ENCODE data around the gene KRTAP5-2.

The KRTAP5-2 gene

DNA sequence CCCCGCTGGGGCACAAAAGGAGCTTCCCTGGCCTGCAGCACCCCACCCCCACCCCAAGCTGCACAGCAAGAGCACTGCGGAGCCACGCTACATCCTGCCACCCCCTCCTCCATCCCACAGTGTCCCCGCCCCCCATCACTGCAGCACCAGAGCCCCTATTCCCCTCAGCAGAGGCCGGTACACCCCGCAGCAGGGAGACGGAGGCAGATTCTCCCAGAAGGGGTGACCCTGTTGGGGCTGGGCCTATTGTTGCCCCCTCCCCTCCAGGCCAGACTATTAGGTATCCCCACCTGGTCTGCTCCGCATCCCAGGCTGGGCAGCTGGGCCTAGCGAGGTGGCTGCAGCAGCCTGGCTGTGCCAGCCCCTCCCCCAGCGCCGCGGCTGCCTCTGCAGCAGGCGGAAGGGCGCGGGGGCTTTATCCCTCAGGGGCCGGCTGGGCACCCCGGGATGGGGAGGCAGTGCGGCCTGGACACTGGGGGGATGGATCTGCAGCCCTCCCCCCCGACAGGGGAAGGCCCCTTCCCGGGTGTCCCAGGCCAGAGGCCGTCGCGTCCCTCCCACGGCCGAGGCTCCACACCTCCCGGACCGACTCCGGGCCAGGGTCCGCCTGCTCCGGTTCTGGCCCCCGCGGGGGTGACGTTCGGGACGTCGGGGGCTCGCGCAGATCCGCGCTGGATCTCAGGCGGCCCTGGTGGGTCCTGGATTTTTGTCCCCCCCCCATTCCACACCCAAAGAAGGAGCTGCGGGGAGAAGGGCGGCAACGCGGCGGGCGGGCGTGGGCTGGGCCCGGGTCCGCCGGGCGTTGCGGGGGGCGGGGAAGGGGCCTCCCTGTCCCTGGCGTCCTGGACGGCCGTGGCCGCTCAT is 27.0 kb downstream of the KRTAP5-2 start:
- H3K9me3 Mint-ChIP-seq: no peaks in the 10 kb centered on the region
- H3K27ac Mint-ChIP-seq: no peak overlapping the region
- no peaks in the 10 kb centered on the region for H3K36me3 Mint-ChIP-seq (ENCODE audit: low read depth)
- DNase-seq: peak; percentile 49
- peaks cover 10% of the 10 kb centered on the region for H3K27me3 Mint-ChIP-seq
- peaks cover 20% of the 10 kb centered on the region for H3K4me1 Mint-ChIP-seq (ENCODE audit: low read depth)
- peak overlapping the region; percentile 63 for H3K4me3 Mint-ChIP-seq

DNA sequence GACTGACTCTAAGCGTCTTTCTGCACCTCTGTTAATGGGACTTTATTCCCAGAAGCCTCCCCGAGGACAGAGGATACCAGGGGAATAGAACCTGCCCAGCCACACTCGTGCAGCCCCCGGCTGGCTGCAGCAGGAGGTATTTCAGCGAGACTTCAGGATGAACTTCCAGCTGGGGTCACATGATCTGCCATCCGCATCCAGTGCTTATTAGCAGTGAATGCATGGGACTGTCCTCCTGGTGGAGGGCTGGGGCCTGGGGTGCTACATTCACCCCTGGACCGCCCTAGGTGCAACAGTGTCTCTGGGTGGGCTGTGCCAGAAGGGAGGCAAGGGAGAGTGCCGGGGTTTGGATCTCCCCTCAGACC is 27.6 kb downstream of the KRTAP5-2 start:
- Mint-ChIP-seq H3K27ac (no peak overlapping the region), H3K36me3 (ENCODE audit: low read depth) (no peaks in the 10 kb centered on the region), H3K4me3 (peak overlapping the region; percentile 63), H3K4me1 (ENCODE audit: low read depth) (peaks cover 20% of the 10 kb centered on the region), H3K27me3 (peaks cover 9% of the 10 kb centered on the region), H3K9me3 (no peaks in the 10 kb centered on the region)
- DNase-seq: no peak

DNA sequence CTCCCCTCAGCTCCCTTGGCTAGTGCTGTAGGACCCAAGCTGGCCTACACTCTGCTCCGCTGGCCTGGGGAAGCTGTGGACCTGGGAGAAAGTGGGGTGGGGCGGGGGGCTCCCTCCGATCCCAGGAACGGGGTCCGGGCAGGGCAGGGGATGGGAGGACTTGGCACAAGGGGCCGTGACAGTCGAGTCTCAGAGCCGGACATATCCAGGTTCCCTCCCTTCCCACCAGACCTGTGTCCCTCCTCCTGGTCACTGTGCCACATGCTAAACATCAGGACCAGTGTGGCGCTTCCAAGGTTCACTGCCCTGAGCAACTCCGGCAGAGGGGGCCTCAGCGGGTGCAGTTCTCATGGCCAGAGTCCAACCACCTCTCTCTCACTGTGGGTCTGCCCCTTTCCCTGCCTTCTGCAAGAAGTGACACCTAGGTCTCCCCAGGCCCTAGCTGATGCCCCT is 28.1 kb downstream of the KRTAP5-2 start:
- no peak overlapping the region for H3K27ac Mint-ChIP-seq

DNA sequence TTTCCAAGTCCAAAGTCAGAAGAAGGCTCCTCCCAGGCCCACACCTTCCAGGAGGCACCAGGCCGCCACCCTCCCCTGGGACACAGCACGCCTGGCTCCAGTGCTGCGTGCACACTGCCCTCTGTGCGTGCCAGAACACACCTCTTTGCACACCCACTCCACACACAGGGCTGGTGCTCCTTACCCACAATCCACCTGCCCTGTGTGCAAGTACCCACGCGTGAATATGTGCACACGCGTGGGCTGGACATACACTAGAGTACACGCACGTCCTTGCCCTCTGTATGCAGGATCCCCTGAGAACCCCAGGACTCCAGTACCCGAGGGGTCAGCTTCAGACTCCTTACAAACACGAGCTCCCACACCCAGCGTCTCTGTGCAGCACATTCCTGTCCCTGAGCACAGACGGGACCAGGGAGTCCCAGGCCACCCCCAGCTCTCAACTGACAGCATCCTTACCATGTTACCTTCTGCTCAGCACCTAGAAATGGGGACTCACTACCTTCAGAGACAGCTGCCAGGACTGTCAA is 28.8 kb downstream of the KRTAP5-2 start:
- peaks cover 6% of the 10 kb centered on the region for H3K27me3 Mint-ChIP-seq
- H3K4me3 Mint-ChIP-seq: no peak overlapping the region
- no peak overlapping the region for H3K27ac Mint-ChIP-seq
- no peaks in the 10 kb centered on the region for H3K36me3 Mint-ChIP-seq (ENCODE audit: low read depth)
- DNase-seq: no peak
- H3K9me3 Mint-ChIP-seq: no peaks in the 10 kb centered on the region
- peaks cover 20% of the 10 kb centered on the region for H3K4me1 Mint-ChIP-seq (ENCODE audit: low read depth)

More for the DNA sequence above, 28.1 kb downstream of the KRTAP5-2 start:
- no peak overlapping the region for H3K4me3 Mint-ChIP-seq
- H3K36me3 Mint-ChIP-seq (ENCODE audit: low read depth): no peaks in the 10 kb centered on the region
- H3K9me3 Mint-ChIP-seq: no peaks in the 10 kb centered on the region
- peaks cover 6% of the 10 kb centered on the region for H3K27me3 Mint-ChIP-seq
- H3K4me1 Mint-ChIP-seq (ENCODE audit: low read depth): peaks cover 20% of the 10 kb centered on the region
- DNase-seq: peak; percentile 30

DNA sequence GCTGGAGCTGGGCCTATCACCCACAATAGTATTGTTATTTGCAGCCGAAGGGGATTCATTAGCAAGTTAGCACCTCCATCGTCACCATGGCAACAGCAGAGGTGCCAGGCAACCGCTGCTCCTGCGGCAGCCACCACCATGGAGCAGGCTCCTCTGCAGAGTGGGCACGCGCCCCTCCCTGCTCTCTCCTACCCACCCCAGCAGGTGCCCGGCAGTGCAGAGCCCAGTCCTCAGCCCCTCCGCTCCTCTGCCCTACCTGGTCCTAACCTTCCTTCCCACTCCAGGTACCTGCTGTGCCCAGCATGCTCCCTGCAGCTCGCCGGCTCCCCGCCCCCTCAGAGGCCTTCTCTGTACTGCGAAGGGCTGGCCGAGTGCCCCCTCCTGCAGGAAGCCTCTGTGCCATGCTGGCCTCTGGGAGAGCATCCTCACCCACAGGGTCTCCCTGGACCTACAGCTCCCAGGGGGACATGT is 29.6 kb downstream of the KRTAP5-2 start:
- H3K27me3 Mint-ChIP-seq: peaks cover 2% of the 10 kb centered on the region
- H3K4me1 Mint-ChIP-seq (ENCODE audit: low read depth): peaks cover 16% of the 10 kb centered on the region
- DNase-seq: peak; percentile 33
- H3K4me3 Mint-ChIP-seq: no peak overlapping the region
- H3K27ac Mint-ChIP-seq: peak overlapping the region; percentile 29
- H3K36me3 Mint-ChIP-seq (ENCODE audit: low read depth): no peaks in the 10 kb centered on the region
- H3K9me3 Mint-ChIP-seq: no peaks in the 10 kb centered on the region

DNA sequence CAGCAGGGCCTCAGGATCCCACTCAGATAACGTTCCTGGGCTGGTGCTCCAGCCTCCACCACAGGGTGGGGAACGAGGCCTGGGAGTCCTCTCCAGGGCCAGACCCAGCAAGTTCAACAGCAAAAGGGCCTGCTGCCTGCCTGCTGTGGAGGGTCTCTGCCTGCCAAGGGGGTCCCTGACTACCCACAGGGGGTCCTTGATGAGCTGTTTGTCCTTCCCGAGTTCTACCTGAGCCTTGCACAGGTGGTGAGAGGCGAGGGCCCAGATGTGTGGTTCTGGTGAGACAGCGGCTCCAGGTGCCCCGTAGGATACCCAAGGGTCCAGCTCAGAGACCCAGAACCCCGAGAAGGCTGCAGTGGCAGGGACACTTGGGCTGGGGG is 30.4 kb downstream of the KRTAP5-2 start:
- Mint-ChIP-seq H3K4me3 (no peak overlapping the region), H3K27me3 (no peaks in the 10 kb centered on the region), H3K36me3 (ENCODE audit: low read depth) (no peaks in the 10 kb centered on the region), H3K4me1 (ENCODE audit: low read depth) (peaks cover 13% of the 10 kb centered on the region), H3K27ac (no peak overlapping the region), H3K9me3 (no peaks in the 10 kb centered on the region)
- no peak for DNase-seq

DNA sequence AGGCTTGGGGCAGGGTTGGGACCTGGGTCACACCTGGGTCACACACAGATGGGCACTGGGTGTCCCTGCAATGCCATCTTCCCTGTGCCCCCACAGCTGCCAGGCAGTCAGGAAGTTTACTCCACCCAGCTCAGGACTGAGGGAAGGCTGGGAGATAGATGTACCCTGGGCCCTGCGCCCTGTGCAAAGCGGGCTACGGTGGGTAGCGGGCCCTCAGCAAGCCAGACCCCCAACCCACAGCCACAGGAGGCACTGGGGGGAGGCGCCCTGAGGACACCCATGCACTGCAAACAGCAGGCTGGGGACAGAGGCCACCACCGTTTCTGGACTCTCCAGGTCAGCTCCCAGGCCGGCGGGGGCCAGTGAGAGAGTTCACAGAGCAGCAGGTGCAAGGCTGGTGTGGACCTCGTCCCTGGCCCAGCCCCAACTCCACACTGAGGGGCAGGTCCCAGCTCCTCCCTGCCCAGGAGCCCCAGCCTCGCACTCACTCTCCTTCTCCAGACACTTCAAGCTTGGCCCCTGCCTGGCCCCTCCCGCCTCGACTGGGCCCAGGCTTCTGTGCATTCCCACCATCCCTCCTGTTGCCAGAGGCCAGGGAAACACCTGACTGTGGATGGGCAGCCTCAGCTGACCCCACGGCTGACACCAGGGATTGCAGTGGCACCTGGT is 30.9 kb downstream of the KRTAP5-2 start:
- Mint-ChIP-seq H3K27me3 (no peaks in the 10 kb centered on the region), H3K4me1 (ENCODE audit: low read depth) (peaks cover 13% of the 10 kb centered on the region), H3K4me3 (no peak overlapping the region), H3K27ac (no peak overlapping the region), H3K36me3 (ENCODE audit: low read depth) (peaks cover 4% of the 10 kb centered on the region), H3K9me3 (no peaks in the 10 kb centered on the region)
- no peak for DNase-seq

DNA sequence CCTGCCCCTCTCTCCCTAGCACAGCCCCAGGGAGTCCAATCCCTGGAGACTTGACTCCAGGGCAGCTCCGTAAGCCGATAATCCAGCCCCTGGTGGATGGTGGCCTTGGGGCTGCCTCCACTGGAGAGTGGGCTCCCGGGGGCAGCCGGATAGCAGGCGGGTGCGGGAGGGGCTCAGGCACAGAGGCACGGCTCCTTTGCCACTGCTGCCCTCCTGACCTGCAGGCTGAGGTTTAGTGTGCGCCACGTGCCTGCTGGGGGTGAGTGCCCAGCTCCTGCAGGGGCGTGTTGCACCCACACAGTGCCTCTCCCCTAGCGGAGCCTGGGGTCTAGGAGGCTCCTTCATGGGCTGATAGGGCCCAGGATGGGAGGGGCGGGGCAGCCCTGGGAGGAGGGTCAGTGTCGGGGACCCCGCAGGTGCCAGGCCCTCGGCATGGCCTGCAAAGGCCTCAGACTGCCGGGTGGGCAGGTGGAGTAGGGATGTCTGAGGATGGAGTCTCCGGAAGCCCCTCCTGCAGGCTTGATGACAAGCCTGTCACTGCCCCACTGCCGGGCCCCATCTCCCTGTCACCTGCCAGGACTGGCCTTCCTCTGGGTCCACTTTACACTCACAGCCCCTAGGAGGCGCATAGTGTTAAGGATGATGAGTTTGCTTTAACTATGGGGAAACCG is 31.6 kb downstream of the KRTAP5-2 start:
- no peak overlapping the region for H3K27ac Mint-ChIP-seq
- H3K9me3 Mint-ChIP-seq: no peaks in the 10 kb centered on the region
- peaks cover 13% of the 10 kb centered on the region for H3K4me1 Mint-ChIP-seq (ENCODE audit: low read depth)
- peaks cover 6% of the 10 kb centered on the region for H3K36me3 Mint-ChIP-seq (ENCODE audit: low read depth)
- no peak for DNase-seq
- no peaks in the 10 kb centered on the region for H3K27me3 Mint-ChIP-seq
- H3K4me3 Mint-ChIP-seq: no peak overlapping the region

DNA sequence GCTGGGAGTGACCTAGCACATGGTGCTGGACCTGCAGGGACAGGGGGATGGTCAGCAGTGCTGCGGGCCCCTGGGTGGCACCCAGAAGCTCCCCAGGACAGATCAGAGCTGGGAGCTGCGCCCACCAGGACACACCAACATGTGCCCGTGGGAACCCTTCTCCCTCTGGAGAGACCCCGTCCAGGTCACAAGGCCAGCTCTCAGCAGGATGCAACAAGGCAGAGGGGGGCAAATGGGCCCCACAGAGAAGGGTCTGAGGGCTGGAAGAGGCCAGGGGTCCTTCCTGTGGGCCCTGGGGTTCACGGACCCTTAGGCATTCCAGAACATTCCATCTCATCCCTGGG is 32.2 kb downstream of the KRTAP5-2 start:
- Mint-ChIP-seq H3K36me3 (ENCODE audit: low read depth) (peaks cover 6% of the 10 kb centered on the region), H3K27ac (no peak overlapping the region), H3K4me1 (ENCODE audit: low read depth) (peaks cover 13% of the 10 kb centered on the region), H3K27me3 (no peaks in the 10 kb centered on the region), H3K9me3 (no peaks in the 10 kb centered on the region), H3K4me3 (no peak overlapping the region)
- DNase-seq: no peak

DNA sequence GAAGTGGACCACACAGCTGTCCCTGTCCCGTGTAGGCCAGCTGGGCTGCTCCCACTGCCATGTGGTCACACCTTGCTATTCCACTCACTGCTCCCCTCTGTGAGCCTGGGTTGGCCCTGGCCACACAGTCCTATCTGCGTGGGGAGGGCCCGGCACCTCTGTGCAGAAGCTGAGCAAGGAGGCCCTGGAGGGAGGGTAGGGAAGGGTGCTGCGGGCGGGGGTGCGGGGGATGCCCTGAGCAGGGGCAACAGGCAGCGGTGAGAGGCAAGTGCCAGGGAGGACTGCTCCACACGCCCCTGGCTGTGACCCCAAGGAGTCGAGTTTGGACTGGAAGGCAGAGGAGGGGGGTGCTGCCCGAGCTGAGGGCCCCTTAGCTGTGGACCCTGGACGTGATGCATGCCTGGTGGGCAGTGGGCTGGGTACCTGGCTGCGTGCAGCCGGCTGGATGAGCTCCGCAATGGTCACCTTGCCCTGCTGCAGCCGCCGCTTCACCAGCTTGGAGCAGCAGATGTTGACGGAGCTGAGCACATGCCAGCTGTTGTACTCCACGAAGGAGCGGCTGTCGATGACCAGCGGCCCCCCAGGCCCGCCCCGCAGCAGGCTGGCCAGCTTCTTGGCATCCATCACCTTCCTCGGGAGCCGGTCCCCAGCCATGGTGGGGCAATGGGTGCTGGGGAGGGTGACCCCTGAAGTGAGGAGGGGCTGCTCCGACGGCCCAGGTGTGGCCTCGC is 32.8 kb downstream of the KRTAP5-2 start:
- no peak for DNase-seq
- H3K4me3 Mint-ChIP-seq: no peak overlapping the region
- H3K27me3 Mint-ChIP-seq: no peaks in the 10 kb centered on the region
- peaks cover 6% of the 10 kb centered on the region for H3K36me3 Mint-ChIP-seq (ENCODE audit: low read depth)
- H3K4me1 Mint-ChIP-seq (ENCODE audit: low read depth): peaks cover 9% of the 10 kb centered on the region
- H3K27ac Mint-ChIP-seq: no peak overlapping the region
- no peaks in the 10 kb centered on the region for H3K9me3 Mint-ChIP-seq

DNA sequence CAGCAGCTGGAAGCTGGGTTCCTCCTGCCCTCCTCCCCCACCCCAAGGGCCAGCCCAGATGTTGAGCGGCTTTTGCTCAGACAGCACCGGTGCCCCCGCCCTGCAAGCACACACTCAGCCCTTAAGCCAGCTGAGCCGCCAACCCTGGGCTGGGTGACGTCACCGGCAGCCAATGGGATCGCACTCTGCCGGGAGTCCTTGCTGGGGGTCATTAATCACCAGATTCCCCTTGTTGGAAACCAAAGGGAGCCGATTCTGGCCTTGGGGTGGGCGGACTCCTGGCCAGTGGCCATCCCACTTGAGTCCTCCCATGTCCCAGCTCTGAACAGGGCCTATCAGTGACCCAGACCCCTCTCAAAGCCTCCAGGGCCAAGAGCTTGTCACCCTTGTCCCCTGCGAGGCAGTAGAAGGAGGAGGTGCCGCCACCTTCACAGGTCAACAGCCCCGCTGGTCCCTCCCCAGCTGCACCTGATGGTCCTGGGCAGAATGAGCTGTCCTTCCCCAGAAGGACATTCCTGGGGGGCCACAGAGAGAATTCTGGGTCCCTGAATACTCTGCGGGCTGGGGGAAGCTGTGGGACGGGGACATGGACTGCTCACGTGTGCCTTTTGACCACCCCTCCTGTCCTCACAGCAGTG is 33.4 kb downstream of the KRTAP5-2 start:
- H3K36me3 Mint-ChIP-seq (ENCODE audit: low read depth): peaks cover 6% of the 10 kb centered on the region
- no peaks in the 10 kb centered on the region for H3K27me3 Mint-ChIP-seq
- H3K27ac Mint-ChIP-seq: no peak overlapping the region
- no peak for DNase-seq
- peaks cover 7% of the 10 kb centered on the region for H3K4me1 Mint-ChIP-seq (ENCODE audit: low read depth)
- no peaks in the 10 kb centered on the region for H3K9me3 Mint-ChIP-seq
- no peak overlapping the region for H3K4me3 Mint-ChIP-seq

DNA sequence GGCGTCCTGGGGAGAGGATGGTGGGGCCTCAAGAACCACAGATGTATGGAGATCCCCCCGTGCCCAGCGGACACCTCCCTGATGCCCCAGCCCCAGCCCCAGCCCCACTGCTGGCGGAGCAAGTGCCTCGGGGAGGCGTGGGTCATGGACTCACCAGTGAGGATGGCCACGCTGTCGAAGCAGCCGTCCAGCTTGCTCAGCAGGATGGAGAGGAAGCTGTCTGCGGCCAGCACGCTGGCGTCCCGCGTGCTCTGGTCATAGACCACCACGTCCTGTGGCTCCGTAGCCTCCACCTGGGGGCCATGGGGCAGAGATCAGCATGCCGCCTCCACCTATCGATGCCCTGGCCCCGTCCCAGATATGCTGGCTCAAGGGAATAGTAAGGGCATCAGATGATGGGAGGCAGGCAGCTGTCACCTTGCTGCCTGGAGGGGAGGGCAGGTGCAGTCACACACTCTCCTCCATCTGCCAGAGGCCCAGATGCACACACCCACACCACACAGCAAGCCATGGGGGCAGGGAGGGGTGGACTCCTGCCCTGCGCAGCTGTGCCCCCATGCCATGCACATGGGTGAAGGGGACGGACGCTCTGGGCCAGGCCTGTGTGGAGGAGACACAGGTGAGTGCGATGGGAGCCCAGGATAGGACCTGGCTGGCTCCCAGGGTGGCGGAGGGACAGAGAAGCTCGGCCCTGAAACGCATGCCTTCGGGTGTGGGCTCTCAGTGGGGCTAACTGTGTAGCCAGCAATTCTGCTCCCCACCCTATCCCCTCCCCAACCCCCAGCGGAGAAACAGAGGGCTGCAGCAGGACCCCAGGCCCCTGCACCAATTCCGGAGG is 34.2 kb downstream of the KRTAP5-2 start:
- peaks cover 3% of the 10 kb centered on the region for H3K4me1 Mint-ChIP-seq (ENCODE audit: low read depth)
- H3K36me3 Mint-ChIP-seq (ENCODE audit: low read depth): peaks cover 6% of the 10 kb centered on the region
- no peak for DNase-seq
- no peaks in the 10 kb centered on the region for H3K27me3 Mint-ChIP-seq
- H3K4me3 Mint-ChIP-seq: no peak overlapping the region
- no peaks in the 10 kb centered on the region for H3K9me3 Mint-ChIP-seq
- H3K27ac Mint-ChIP-seq: no peak overlapping the region

DNA sequence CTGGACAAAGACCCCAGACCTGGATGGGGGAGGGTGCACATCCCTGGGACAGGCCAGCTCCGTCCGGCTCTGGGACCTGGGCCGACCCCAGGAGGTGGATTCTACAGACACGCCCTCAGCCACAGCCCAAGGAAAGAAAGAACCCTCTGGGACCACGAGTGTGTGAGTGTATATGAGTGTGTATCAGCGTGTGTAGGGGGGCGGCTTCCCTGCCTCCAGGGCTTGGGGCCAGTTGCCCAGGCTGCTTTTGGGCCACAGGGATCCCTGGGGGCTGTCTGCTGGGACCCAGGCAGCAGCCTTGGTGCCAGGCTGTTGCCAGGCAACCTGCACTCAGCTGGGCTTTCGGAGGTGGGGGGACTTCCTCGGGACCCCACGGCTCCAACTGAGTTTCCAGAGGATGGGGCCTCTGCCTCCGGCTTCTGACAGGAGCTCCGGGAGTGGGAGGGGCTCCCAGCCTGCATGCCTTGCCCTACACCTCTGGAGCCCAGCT is 34.9 kb downstream of the KRTAP5-2 start:
- Mint-ChIP-seq H3K27ac (no peak overlapping the region), H3K36me3 (ENCODE audit: low read depth) (peaks cover 6% of the 10 kb centered on the region), H3K27me3 (no peaks in the 10 kb centered on the region), H3K9me3 (no peaks in the 10 kb centered on the region), H3K4me1 (ENCODE audit: low read depth) (no peaks in the 10 kb centered on the region), H3K4me3 (no peak overlapping the region)
- DNase-seq: no peak

Measured in activated T-cell treated with anti-CD3 and anti-CD28 coated beads, Interleukin-2, amount 50 U/mL, for 24 hours (primary cell).